Activated naive CD8-positive, alpha-beta T cell treated with anti-CD3 and anti-CD28 coated beads, Interleukin-2, amount 10 ng/mL, durations not matched to agents 7 days and 5 days (primary cell): ENCODE data around the gene NDUFAF8. TPM values are rescaled to one million over a fixed set of nuclear protein-coding genes. Genes with fewer than 3 reads are reported as not detected.
"Not testable (repeated sequence)": the region's sequence is repeated elsewhere in the genome, so short reads cannot be mapped to it uniquely, and the experiment has no call there.

Source experiments
- ATAC-seq: fragments of 150-1000 bp; cut with Tn5 transposase; one replicate; pipeline ENCODE4 v1.10.0; 2021; ENCODE audit warnings: low read depth, moderate library complexity
- POLR2A ChIA-PET: fragments of 350-600 bp; sonication (Branson Sonifier 250); formaldehyde crosslinking; loops from one replicate; lab custom pipeline; 2021; ENCODE audit warnings: antibody characterized with exemption; lab: Charles Lee
- DNase-seq: peaks from one replicate; pipeline ENCODE4 v3.0.0; 2021
- H3K27ac Mint-ChIP-seq: one replicate; pipeline ENCODE4 v1.8.0; 2022; ENCODE audit warnings: mild to moderate bottlenecking, mixed read lengths
- H3K27me3 Mint-ChIP-seq: one replicate; pipeline ENCODE4 v1.8.0; 2022; ENCODE audit warnings: mild to moderate bottlenecking, moderate library complexity, mixed read lengths
- H3K36me3 Mint-ChIP-seq: one replicate; pipeline ENCODE4 v1.8.0; 2021; ENCODE audit warnings: mild to moderate bottlenecking, mixed read lengths
- H3K4me1 Mint-ChIP-seq: one replicate; pipeline ENCODE4 v1.8.0; 2021; ENCODE audit warnings: mixed read lengths
- H3K4me3 Mint-ChIP-seq: one replicate; pipeline ENCODE4 v1.8.0; 2022; ENCODE audit warnings: mild to moderate bottlenecking, moderate library complexity, mixed read lengths
- H3K9me3 Mint-ChIP-seq: one replicate; pipeline ENCODE4 v1.8.0; 2021; ENCODE audit warnings: mixed read lengths
- total RNA-seq, 2 experiments: library from RNA; stranded (reverse); gene quantifications; one replicate each; pipeline ENCODE4 v1.2.3, GENCODE V29; 2021

Gene NDUFAF8
- total RNA-seq, 2 experiments from 2014 or later = 33.0 to 44.6 TPM

DNA sequence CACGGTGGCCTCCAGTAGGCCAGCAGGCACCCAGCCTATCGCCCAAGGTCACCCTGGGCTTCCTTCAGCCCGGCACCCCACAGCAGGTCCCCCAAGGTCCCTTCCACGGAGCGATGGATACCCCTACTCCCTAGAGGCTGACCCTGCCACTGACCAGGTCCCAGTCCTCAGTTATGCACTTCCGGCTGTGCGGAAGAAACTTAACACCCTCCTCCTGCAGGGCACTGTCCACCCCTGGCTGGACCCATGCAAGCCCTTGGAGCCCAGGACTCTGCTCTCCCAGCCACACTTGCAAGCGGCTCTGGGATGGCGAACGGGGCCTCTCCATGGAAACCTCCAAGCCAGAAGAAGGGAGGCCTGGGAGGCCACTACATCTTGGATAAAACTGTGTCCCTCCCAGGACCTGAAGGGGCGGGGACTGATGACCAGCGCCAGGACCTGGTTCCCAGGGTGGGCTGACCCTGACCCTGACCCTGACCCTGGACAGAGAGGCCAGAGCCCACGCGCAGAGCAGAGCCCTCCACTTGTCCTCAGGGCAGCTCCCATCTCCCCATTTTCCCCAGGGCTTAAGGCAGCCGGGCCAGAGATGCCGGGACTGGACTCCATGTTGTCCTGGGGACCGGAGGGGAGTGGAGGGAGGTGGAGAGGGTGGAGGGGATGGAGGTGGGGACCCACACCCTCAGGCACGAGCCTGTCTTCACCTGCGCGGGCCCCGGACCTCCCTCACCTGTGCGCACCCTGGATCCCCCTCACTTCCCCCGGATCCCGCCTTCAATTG lies 17.1 kb upstream of the NDUFAF8 start:
- POLR2A ChIA-PET = interaction anchor here (1.0 to 1.3 kb wide), 6 partner anchors 10 to 291 kb away, joined by 3 to 26 read pairs (median 4); partner anchors contain the start of genes ACTG1, BAIAP2, NDUFAF8 and TEPSIN
- H3K27ac Mint-ChIP-seq = no peak overlapping the region

DNA sequence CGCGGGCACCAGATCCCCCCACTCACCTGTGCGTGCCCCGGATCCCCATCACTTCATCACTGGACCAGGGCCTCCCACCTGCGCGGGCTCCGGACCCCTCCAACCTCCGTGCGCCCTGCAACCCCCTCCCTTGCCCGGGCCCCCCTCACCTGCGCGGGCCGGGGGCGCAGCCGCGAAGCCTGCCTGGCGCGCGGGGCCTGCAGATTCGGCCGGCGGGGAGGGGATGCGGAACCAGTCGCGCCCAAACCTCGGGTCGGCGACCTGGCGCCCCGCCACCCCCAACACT lies 16.6 kb upstream of the NDUFAF8 start:
- DNase-seq = no peak
- POLR2A ChIA-PET = interaction anchor here (0.8 to 1.3 kb wide), 8 partner anchors 10 to 290 kb away, joined by 3 to 26 read pairs (median 4); partner anchors contain the start of genes ACTG1, BAIAP2, NDUFAF8 and TEPSIN
- Mint-ChIP-seq H3K4me1 (peaks cover 12% of the 10 kb centered on the region), H3K27ac (no peak overlapping the region), H3K9me3 (no peaks in the 10 kb centered on the region), H3K36me3 (peaks cover 1% of the 10 kb centered on the region), H3K4me3 (peak overlapping the region; percentile 75), H3K27me3 (peaks cover 3% of the 10 kb centered on the region)
- ATAC-seq = no peak

More for the DNA sequence above, 17.1 kb upstream of the NDUFAF8 start:
- no peaks in the 10 kb centered on the region for H3K9me3 Mint-ChIP-seq
- no peak for DNase-seq
- H3K27me3 Mint-ChIP-seq = peaks cover 3% of the 10 kb centered on the region
- H3K4me1 Mint-ChIP-seq = peaks cover 11% of the 10 kb centered on the region
- H3K36me3 Mint-ChIP-seq = no peaks in the 10 kb centered on the region
- H3K4me3 Mint-ChIP-seq = peak overlapping the region; percentile 75
- ATAC-seq = no peak

DNA sequence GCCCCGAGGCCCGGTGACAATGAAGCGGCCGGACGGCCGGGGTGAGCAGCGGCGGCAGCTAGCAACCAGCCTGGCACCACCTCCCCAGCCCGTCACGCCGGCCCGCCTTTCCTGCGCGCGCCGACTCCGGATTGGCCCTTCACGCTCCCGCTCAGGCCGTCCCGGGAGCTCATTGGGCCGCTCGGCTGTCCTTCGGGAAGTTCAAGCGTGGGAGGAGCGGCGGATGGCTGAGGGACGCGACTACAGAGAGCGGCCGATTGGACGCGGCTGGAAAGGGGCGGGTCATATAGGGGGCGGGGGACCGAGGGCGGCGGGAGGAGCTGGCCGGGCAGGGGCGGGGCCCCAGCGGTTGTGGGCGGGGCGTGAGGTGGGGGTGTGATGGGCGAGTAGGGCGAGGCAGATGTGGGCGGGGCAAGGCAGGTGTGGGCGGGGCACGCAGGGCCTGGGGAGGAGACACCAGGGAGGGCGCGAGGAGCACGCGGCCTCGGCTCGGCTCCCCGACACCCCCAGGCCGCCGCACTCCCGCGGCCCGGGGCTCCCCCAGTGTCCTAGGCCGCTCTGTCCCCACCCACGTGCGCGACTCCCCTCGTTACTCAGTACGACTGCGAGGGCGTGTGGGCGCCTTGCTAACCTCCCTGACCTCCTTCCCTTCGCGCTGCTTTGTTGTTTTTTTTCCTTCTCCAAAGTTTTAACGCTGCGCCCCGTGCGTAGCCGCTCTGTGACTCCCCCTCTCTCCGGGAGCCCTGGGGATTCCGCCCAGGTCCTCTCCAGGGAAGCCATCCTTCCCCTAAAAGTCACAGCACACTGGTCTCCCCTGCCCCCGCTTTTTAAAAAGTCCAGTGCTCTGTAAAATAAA lies 16.0 kb upstream of the NDUFAF8 start, which contains the start of gene CEP131:
TSS of gene CEP131 (minus strand) at position 60 of the 856 bp plus-strand sequence. CDS start 2,909 bp downstream, outside the sequence.
- H3K9me3 Mint-ChIP-seq = no peaks in the 10 kb centered on the region
- POLR2A ChIA-PET = interaction anchor here (0.5 to 1.3 kb wide), 11 partner anchors 9 to 768 kb away, joined by 3 to 26 read pairs (median 4); partner anchors contain the start of genes ACTG1, BAIAP2, NDUFAF8 and TEPSIN
- peaks cover 5% of the 10 kb centered on the region for H3K36me3 Mint-ChIP-seq
- ATAC-seq (peak; percentile 100), DNase-seq (peak; percentile 100)
- H3K27me3 Mint-ChIP-seq = peaks cover 3% of the 10 kb centered on the region
- peak within 1 kb of the TSS; percentile 75 for H3K4me3 Mint-ChIP-seq
- peaks cover 15% of the 10 kb centered on the region for H3K4me1 Mint-ChIP-seq
- H3K27ac Mint-ChIP-seq = peak within 1 kb of the TSS; percentile 50

- DNase-seq = no peak
- Mint-ChIP-seq H3K4me3 (peak overlapping the region; percentile 66), H3K27me3 (peaks cover 3% of the 10 kb centered on the region), H3K4me1 (peaks cover 15% of the 10 kb centered on the region), H3K9me3 (no peaks in the 10 kb centered on the region), H3K27ac (peak overlapping the region; percentile 50), H3K36me3 (peaks cover 5% of the 10 kb centered on the region)
- ATAC-seq = no peak
- POLR2A ChIA-PET = interaction anchor here (0.8 kb wide), 1 partner anchor 769 kb away, joined by 4 read pairs; no protein-coding TSS in a partner anchor
These were observed 15.4 kb upstream of the NDUFAF8 start for GRCh38 chr17:81223762-81224130.

DNA sequence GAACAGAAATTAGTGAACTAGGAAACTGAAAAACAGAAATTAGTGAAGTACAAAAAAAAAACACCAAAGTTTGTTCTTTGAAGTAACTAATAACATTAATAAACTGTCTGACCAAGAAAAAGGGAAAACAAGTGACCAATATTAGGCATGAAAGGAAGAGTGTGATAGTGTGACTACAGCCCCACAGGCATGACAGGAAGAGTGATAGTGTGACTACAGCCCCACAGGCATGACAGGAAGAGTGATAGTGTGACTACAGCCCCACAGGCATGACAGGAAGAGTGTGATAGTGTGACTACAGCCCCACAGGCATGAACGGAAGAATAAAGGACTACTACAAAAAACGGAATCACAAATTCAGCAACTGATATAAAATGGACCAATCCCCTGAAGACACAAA lies 11.5 kb upstream of the NDUFAF8 start:
- H3K9me3 Mint-ChIP-seq, H3K27ac Mint-ChIP-seq, DNase-seq, ATAC-seq, H3K4me3 Mint-ChIP-seq, H3K27me3 Mint-ChIP-seq, POLR2A ChIA-PET: not testable (repeated sequence)
- H3K36me3 Mint-ChIP-seq = peaks cover 17% of the 10 kb centered on the region
- peaks cover 11% of the 10 kb centered on the region for H3K4me1 Mint-ChIP-seq

- POLR2A ChIA-PET = no interaction called here
- Mint-ChIP-seq H3K4me1 (peaks cover 11% of the 10 kb centered on the region), H3K27ac (no peak overlapping the region), H3K36me3 (peaks cover 17% of the 10 kb centered on the region), H3K27me3 (peaks cover 3% of the 10 kb centered on the region), H3K4me3 (no peak overlapping the region), H3K9me3 (no peaks in the 10 kb centered on the region)
- DNase-seq = no peak
- ATAC-seq = no peak
These were observed 10.7 kb upstream of the NDUFAF8 start for GRCh38 chr17:81228420-81228819.

DNA sequence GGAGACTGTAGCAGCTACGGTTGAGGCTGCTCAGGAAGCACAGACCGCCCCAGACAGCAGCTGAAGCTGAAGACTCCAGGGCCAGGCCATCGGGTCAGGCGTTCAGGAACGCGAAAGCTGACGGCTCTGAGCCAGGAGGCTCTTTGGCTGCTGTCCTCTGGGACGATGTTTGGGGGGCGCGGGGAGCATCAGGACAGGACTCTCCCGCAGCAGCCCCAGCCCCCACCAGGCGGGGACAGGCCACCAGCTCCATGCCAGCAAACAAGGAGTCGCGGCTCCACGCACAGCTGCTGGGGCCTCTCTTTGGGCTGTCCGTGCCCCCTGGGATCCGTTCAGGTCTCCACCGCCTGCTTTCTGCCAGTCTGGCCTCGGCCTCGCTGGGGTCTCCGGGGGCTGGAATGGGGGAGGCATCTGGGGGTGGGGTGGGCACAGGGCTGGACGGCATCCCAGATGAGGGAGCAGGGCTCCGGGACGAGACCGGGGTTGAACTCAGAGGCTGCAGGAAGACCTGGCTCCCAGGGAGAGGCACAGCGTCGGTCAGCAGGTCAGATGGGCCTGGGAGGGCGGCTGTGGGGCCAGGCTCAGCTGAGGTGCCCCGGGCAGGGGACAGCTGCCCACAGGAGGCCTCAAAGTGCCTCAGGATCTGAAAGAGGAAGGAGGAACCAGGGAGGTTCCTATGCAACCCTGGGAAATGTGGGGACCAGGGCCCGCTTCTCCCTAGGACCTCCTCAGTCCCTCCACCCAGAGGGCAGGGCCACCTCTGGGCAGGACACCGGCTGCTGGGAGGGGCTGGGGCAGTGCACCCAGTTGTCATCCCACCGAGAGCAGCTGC lies 10.1 kb upstream of the NDUFAF8 start:
- DNase-seq (no peak), ATAC-seq (no peak)
- Mint-ChIP-seq H3K4me1 (peaks cover 6% of the 10 kb centered on the region), H3K36me3 (peaks cover 17% of the 10 kb centered on the region), H3K27ac (no peak overlapping the region), H3K27me3 (no peaks in the 10 kb centered on the region), H3K9me3 (no peaks in the 10 kb centered on the region), H3K4me3 (no peak overlapping the region)
- POLR2A ChIA-PET = no interaction called here

DNA sequence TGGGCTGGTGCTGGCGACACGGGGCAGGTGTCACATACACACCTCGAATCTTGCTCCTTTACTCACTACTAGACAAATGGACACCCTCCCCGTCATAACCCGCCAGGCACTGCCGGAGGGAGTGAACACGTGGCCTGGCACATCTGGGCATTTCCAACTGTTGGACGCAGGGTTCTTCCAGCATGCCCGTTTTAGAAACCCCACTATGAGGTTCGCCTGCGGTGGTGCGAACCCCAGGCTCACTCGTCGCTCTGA lies 9.5 kb upstream of the NDUFAF8 start:
- peak overlapping the region; percentile 66 for H3K27ac Mint-ChIP-seq
- DNase-seq (no peak), ATAC-seq (no peak)
- peaks cover 17% of the 10 kb centered on the region for H3K36me3 Mint-ChIP-seq
- H3K4me3 Mint-ChIP-seq = no peak overlapping the region
- no peaks in the 10 kb centered on the region for H3K27me3 Mint-ChIP-seq
- POLR2A ChIA-PET = no interaction called here
- peaks cover 6% of the 10 kb centered on the region for H3K4me1 Mint-ChIP-seq
- H3K9me3 Mint-ChIP-seq = no peaks in the 10 kb centered on the region

DNA sequence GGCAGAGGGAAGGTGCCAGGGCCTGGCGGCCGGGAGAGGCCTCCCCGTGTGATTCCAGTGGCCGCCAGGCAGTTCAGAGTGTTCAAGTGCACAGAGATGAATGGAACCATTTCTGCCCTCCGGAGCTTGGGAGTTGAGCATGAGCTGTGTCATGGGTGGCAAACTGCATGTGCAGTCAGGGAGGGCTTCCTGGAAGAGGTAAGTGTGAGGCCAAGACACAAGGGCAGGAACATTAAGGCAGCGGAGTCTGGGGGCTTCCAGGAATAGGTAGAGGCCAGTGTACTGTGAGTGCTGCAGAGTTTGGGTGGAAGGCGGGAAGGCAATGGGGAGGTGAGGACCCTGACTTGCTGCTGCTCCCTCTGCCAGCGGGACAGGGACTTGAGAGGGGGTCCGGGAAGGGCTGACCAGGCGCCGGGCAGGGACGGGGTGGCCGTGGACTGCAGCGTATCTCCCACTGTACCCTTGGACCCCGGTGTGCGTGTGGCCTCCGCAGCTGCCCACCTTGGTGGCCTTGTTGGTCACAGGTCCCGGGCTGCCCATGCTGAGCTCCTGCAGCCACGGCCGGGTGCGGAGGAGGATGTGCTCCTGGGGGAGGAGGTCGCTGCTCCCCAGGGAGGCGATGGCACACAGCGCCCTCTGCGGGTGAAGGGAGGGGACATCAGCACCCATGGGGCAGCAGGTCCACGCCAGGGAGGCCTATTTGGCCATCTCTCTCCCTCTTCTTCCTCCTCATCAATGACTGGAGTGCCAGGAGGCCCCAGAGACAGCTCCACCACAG lies 8.9 kb upstream of the NDUFAF8 start:
- DNase-seq (no peak), ATAC-seq (no peak)
- Mint-ChIP-seq H3K9me3 (no peaks in the 10 kb centered on the region), H3K27me3 (no peaks in the 10 kb centered on the region), H3K4me3 (no peak overlapping the region), H3K36me3 (peaks cover 17% of the 10 kb centered on the region), H3K27ac (no peak overlapping the region), H3K4me1 (peaks cover 7% of the 10 kb centered on the region)
- POLR2A ChIA-PET = no interaction called here

GRCh38 chr17:81231121-81231645 lies 7.9 kb upstream of the NDUFAF8 start:
- Mint-ChIP-seq H3K36me3 (peaks cover 17% of the 10 kb centered on the region), H3K9me3 (no peaks in the 10 kb centered on the region), H3K4me3 (no peak overlapping the region), H3K27ac (no peak overlapping the region), H3K4me1 (peaks cover 7% of the 10 kb centered on the region), H3K27me3 (no peaks in the 10 kb centered on the region)
- ATAC-seq (no peak), DNase-seq (no peak)
- POLR2A ChIA-PET = interaction anchor here (0.5 kb wide), 1 partner anchor 287 kb away, joined by 3 read pairs; no protein-coding TSS in a partner anchor

DNA sequence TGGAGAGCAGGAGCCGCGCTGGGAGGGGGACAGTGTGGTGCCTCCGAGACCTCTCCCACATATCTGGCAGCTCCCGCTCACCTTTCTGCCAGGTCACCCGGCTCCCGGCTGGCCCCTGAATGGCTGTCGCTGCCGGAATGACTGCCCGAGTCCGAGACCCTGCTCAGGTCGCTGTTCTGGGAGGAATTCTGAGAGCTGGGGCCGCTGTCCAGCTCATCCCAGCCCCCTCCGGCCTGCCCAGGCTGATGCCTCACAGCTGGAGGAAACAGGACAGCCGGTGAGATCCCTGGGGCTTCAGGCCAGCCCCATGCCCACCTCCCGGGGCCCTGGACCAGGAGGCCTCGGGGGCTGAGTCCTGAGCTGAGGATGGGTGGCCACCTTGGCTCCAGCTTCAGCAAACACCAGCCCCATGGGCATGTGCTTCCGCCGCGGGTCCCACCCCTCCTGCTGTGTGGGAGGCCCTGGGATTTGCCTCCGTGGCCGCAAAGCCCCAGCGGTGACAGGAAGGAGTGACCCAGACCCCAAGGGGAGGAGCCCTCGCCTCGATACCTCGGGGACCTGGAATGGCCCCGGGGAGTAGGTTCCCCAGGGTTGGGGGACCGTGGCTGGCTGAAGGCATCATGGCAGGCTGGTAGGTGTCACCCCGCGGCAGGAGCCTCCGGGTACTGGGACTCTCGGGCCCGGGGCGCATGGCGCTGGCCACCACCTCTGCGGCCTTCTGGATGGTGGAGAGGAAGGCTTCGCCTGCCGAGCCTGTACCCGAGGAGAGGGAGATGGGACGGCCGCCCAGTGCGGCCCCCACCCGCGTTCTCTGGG lies 7.1 kb upstream of the NDUFAF8 start:
- H3K4me1 Mint-ChIP-seq = peaks cover 7% of the 10 kb centered on the region
- POLR2A ChIA-PET = interaction anchor here (0.5 to 1.2 kb wide), 2 partner anchors 9 to 286 kb away, joined by 3 to 5 read pairs; partner anchors contain the start of gene CEP131
- ATAC-seq = no peak

More for the DNA sequence above, 7.1 kb upstream of the NDUFAF8 start:
- Mint-ChIP-seq H3K27ac (no peak overlapping the region), H3K27me3 (no peaks in the 10 kb centered on the region), H3K9me3 (no peaks in the 10 kb centered on the region), H3K4me3 (no peak overlapping the region), H3K36me3 (peaks cover 17% of the 10 kb centered on the region)
- no peak for DNase-seq
